Thymus (tissue), 11 donors: ENCODE measurements around the gene SLC49A3. TPM values are rescaled to one million over a fixed set of nuclear protein-coding genes. Genes with fewer than 3 reads are reported as not detected.

Source experiments
- DNase-seq, 9 donors: peaks; one replicate each; pipeline ENCODE4 v3.0.0-alpha.2; 2013; ENCODE audit warnings: low spot score in 9 of 9, low read depth in 6 of 9, missing footprints in 1 of 9
- H3K27ac ChIP-seq, 2 donors: one replicate each; pipeline ENCODE4 v1.5.1; 2013; ENCODE audit warnings: control low read depth in 1 of 2, low read depth in 1 of 2, low read length in 1 of 2, mild to moderate bottlenecking in 1 of 2, moderate library complexity in 1 of 2
- H3K27me3 ChIP-seq, 2 donors: one replicate each; pipeline ENCODE4 v1.5.1; 2013; ENCODE audit warnings: low read length in 1 of 2; ENCODE audit not compliant: control insufficient read depth in 2 of 2, insufficient read depth in 1 of 2
- H3K36me3 ChIP-seq, 2 donors: one replicate each; pipeline ENCODE4 v1.5.1; 2013; ENCODE audit warnings: low read length in 1 of 2, mild to moderate bottlenecking in 1 of 2, moderate library complexity in 1 of 2; ENCODE audit not compliant: control insufficient read depth in 2 of 2, insufficient read depth in 2 of 2
- H3K4me1 ChIP-seq, 2 donors: one replicate each; pipeline ENCODE4 v1.5.1; 2013; ENCODE audit warnings: low read length in 2 of 2; ENCODE audit not compliant: control insufficient read depth in 2 of 2, insufficient read depth in 2 of 2
- H3K4me3 ChIP-seq, 2 donors: one replicate each; pipeline ENCODE4 v1.5.1; 2013; ENCODE audit warnings: low read length in 2 of 2, control low read depth in 1 of 2, mild to moderate bottlenecking in 1 of 2
- H3K9me3 ChIP-seq, 2 donors: one replicate each; pipeline ENCODE4 v1.5.1; 2013; ENCODE audit warnings: low read length in 1 of 2, mild to moderate bottlenecking in 1 of 2; ENCODE audit not compliant: control insufficient read depth in 2 of 2, insufficient read depth in 1 of 2
- WGBS: extraction: QIAGEN DNeasy Blood & Tissue Kit; methylation state at CpG from one replicate; pipeline ENCODE4 v1.1.7; 2013; 5-methylcytosine and 5-hydroxymethylcytosine counted together
- polyA plus RNA-seq: library from polyadenylated mRNA; stranded (reverse); fragments of 200-250 nt; gene quantifications from one replicate; pipeline ENCODE4 v1.2.3, GENCODE V29; 2013
- total RNA-seq: library from RNA; stranded (reverse); fragments of 120-200 nt; gene quantifications from one replicate; pipeline ENCODE4 v1.2.4, GENCODE V29; 2013
- donor health status: healthy.

SLC49A3 gene
- total and polyA plus RNA-seq, 2 donors = 1.2 to 4.8 TPM

DNA sequence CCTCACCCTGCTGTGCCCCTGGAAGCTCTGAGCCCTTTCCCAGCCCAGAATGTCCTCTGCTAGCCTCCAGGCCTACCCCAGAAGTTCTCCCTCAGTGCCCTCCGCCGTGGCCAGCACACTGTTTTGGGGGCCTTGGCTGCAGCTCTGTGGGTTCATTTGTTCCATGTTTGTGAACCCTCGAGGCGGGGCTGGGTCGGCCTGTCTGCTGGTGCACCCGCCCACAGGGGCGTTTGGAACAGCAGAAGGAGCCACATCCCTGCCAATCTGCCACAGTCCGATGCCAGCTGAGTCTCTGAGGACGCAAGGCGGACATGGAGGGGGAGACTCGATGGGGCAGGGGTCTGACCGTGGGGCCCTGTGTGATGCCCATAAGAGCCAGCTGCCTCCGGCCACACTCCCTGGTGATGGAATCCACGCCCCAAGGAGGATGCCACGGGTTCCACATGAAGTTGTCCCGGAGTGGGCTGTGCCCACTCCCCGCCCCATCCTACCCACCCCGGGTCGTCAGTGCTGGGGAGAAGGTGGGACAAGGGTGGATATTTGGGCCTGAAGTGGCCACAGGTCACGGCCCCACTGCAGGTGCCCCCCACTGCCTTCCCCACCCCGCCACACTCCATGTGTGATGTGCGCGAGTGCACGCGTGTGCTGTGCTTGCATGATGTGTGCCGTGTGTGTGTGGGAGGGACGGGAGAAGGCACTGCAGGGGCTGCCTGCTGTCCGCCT lies 22.0 kb downstream of the SLC49A3 start:
- no peaks in the 10 kb centered on the region for H3K27me3 ChIP-seq
- H3K36me3 ChIP-seq = peaks cover 14 to 15% of the 10 kb centered on the region in 2 donors
- H3K4me3 ChIP-seq = no peak overlapping the region
- 96% methylated on average over 28 of the region's 28 CpGs for WGBS
- no peak for DNase-seq
- peaks cover 4 to 13% of the 10 kb centered on the region in 2 donors for H3K4me1 ChIP-seq
- H3K9me3 ChIP-seq = no peaks in the 10 kb centered on the region
- no peak overlapping the region for H3K27ac ChIP-seq

DNA sequence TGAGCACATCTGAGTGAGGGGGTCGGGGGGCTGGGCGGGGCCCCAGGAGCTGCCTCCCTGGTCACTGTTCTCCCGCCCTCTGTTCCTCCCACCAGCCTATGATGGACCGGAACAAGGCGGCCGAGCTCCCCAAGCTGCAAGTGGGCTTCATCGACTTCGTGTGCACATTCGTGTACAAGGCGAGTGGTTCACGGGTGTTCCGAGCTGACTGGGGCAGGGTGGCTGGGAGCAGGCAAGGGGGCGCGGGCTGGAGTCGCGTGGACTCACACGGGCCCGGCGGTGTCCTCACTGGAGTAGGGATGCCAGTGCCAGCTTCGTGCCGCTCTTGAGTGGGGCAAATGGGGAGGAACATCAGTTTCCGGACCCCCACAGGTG lies 22.5 kb downstream of the SLC49A3 start:
- Histone ChIP-seq H3K27ac (no peak overlapping the region), H3K36me3 (peaks cover 10 to 11% of the 10 kb centered on the region in 2 donors), H3K4me1 (peaks cover 4 to 13% of the 10 kb centered on the region in 2 donors), H3K27me3 (no peaks in the 10 kb centered on the region), H3K4me3 (no peak overlapping the region), H3K9me3 (no peaks in the 10 kb centered on the region)
- 96% methylated on average over 22 of the region's 22 CpGs for WGBS
- no peak for DNase-seq

DNA sequence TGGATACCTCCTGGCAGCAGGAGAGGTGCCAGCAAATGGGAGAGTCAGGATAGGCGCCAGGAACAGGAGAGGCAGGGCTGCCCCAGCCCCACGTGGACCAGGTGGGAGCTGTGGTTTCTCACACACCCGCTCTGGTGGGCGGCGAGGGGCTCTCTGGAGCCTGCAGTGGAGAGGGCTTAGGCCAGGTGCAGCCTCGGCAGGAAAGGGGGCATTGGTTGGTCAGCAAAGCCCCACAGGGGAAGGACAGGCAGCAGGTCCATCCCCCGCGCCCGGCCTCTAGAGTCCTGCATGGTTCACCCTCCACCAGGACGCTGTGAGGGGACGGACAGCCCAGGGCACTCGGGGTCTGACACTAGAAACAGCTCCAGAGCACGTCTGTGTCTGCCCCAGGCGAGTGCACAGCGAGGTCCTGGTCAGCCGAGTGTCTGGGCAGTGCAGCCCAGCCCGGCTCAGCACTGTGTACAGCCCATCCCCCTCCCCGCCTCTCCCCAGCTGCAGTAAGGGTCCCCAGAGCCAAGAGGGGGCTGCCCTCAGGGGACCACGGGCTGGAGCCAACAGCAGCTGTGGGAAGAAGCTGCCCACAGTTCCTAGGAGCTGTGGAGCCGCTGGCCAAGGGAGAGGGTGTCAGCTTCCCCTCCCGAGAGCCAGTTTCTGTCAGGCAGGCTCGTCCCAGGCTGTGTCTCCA lies 23.1 kb downstream of the SLC49A3 start:
- 93% methylated on average over 22 of the region's 22 CpGs for WGBS
- no peak for DNase-seq

DNA sequence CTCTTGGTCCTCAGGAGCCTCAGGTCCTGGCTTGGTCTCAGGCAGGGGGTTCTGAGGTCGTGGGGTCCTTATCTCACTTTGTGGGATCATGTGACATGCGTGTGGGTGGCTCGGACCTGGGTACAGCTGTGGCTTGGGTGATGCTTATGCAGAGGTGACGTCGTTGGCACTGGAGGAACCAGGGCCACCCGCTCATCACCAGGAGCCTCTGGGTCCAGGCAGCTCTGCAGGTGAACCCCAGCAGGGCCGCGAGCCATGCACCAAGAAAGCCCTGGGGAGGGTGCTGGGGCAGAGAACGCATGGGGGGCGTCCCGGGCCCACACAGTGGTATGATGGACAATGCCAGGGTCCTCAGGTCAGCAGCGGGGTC lies 23.6 kb downstream of the SLC49A3 start:
- Histone ChIP-seq H3K27ac (no peak overlapping the region), H3K27me3 (no peaks in the 10 kb centered on the region), H3K9me3 (no peaks in the 10 kb centered on the region), H3K4me1 (peaks cover 4 to 13% of the 10 kb centered on the region in 2 donors), H3K36me3 (peaks cover 2 to 4% of the 10 kb centered on the region in 2 donors), H3K4me3 (no peak overlapping the region)
- DNase-seq = no peak
- 95% methylated on average over 12 of the region's 12 CpGs for WGBS

More for the DNA sequence above, 23.1 kb downstream of the SLC49A3 start:
- Histone ChIP-seq H3K9me3 (no peaks in the 10 kb centered on the region), H3K36me3 (peaks cover 5 to 6% of the 10 kb centered on the region in 2 donors), H3K27ac (no peak overlapping the region), H3K4me3 (no peak overlapping the region), H3K4me1 (peaks cover 4 to 13% of the 10 kb centered on the region in 2 donors), H3K27me3 (no peaks in the 10 kb centered on the region)

DNA sequence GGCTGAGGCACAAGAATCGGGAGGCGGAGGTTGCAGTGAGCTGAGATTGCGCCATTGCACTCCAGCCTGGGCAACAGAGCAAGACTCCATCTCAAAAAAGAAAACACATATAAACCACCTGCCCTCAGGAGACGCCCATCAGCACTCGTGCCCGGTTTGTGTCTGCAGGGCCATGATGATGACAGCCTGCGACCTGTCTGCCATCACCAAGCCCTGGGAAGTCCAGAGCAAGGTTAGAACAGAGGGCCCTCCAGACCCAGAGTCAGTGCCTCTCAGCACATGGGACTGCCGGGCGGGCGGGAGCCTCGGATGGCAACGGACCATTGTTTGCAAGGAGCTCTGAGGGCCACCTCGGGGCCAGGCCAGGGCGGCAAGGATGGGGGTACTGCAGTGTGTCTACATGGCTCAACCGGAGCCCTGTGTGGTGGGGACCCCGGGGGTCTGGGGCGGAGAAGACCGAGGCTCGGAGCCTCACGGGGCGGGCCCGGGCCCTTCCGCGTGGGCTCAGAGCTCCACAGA lies 24.2 kb downstream of the SLC49A3 start:
- DNase-seq = no peak
- 98% methylated on average over 24 of the region's 24 CpGs for WGBS
- Histone ChIP-seq H3K9me3 (no peaks in the 10 kb centered on the region), H3K27ac (no peak overlapping the region), H3K4me3 (no peak overlapping the region), H3K36me3 (peaks cover 2 to 4% of the 10 kb centered on the region in 2 donors), H3K27me3 (no peaks in the 10 kb centered on the region), H3K4me1 (peaks cover 4 to 13% of the 10 kb centered on the region in 2 donors)

DNA sequence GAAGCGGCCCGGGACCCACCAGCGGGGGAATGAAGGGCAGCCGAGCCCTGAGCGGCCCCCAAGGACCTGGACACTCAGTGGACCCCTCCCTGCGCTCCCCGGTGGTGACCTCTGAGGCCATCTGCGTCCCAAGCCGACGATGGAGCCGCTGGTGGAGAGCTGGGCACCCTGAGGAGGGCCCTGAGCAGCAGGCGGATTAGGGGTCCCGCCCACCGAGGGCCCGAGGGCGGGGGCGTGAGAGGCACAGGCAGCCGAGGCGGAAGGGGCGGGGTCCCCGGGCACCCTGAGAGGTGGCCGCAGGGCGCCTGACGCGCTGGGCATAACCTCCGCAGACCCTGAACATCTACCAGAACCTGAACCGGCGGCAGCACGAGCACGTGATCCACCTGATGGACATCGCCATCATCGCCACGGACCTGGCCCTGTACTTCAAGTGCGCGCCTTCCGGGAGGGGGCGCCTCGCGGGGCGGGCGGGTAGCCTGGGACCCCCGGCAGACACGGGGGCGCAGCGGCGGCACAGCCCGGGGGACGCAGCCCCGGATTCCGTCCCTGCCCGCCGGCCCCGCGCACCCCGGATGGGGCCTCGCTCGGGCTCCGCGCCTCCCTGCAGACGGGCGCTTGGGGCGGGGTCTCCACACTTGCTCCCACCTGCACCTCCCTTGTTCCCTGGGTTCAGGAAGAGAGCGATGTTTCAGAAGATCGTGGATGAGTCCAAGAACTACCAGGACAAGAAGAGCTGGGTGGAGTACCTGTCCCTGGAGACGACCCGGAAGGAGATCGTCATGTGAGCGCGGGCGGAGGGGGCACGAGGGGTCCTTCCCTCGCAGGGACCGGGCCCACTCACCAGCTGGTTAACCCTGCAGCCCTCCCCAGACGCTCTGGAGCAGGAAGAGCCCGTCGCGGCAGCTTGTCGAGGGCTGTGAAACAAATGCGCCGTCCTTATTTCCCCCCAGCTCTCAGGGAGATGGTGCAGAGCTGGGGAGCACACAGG lies 25.2 kb downstream of the SLC49A3 start:
- WGBS = 1% methylated on average over 80 of the region's 80 CpGs
- H3K4me3 ChIP-seq = peak overlapping the region; percentile 69 to 85
- H3K27ac ChIP-seq = peak overlapping the region; percentile 78 to 86
- peaks cover 0 to 1% of the 10 kb centered on the region in 2 donors for H3K9me3 ChIP-seq
- H3K27me3 ChIP-seq = no peaks in the 10 kb centered on the region
- peak in 7 of 9 donors; percentile 29 to 86 (median 66) for DNase-seq
- peaks cover 2 to 4% of the 10 kb centered on the region in 2 donors for H3K36me3 ChIP-seq
- H3K4me1 ChIP-seq = peaks cover 4 to 13% of the 10 kb centered on the region in 2 donors

DNA sequence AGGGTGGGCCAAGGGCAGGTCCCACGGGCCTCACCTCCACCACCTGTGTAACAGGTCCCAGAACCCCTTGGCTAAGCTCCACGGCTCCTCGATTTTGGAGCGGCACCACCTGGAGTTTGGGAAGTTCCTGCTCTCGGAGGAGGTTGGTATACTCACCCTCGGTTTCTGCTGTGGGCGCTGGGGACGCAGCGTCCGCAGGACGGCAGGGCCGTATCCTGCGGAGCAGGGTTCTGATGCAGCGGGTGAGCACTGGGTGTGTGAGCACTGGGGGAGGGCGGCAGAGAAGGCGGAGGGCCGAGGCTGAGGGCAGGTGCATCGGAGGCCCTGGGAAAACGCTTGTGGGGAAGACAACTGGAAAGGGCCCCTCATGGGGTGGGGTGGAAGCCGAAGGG lies 25.9 kb downstream of the SLC49A3 start:
- Histone ChIP-seq H3K36me3 (peaks cover 2 to 4% of the 10 kb centered on the region in 2 donors), H3K27me3 (no peaks in the 10 kb centered on the region), H3K4me3 (peak overlapping the region; percentile 69 to 85), H3K9me3 (peaks cover 0 to 6% of the 10 kb centered on the region in 2 donors), H3K27ac (no peak overlapping the region), H3K4me1 (peaks cover 4 to 13% of the 10 kb centered on the region in 2 donors)
- WGBS = 53% methylated on average over 20 of the region's 20 CpGs
- no peak for DNase-seq

DNA sequence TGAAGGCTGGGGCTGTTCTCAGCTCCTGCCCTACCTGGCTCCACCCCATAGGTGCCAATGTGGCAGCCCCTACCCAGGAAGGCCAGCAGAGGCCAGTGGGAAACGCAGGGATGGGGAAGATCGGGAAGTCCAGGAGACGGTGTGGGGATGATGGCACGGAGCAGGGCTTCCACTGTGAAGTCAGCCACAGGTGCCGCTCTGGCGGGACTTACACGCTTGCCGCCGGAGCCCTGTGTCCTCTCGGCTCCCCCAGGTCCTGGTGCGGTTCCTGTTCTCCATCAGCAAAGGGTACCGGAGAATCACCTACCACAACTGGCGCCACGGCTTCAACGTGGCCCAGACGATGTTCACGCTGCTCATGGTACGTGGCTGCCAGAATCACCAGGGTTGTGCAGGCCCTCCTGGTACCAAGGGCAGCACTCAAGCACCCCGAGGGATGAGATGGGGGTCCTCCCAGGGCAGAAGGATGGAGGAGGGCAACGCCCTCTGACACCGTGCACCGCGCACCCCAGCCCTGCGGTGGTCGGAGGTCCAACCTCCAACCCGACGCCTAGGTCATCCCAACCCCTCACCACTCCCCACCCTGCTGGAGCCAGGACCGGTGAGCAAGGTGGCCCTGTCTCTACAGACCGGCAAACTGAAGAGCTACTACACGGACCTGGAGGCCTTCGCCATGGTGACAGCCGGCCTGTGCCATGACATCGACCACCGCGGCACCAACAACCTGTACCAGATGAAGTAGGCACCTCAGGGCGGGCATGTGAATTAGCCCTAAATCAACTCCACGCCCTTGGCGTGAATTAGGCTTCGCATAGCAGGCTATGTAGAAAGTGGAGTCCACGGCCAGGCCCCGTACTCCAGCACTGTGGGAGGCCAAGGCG lies 26.8 kb downstream of the SLC49A3 start:
- peaks cover 4 to 13% of the 10 kb centered on the region in 2 donors for H3K4me1 ChIP-seq
- peaks cover 0 to 6% of the 10 kb centered on the region in 2 donors for H3K9me3 ChIP-seq
- H3K27ac ChIP-seq = no peak overlapping the region
- DNase-seq = no peak
- peaks cover 2 to 4% of the 10 kb centered on the region in 2 donors for H3K36me3 ChIP-seq
- WGBS = 99% methylated on average over 42 of the region's 42 CpGs
- H3K4me3 ChIP-seq = no peak overlapping the region
- H3K27me3 ChIP-seq = no peaks in the 10 kb centered on the region
